Muscle layer of colon (tissue), 2 donors: ENCODE data around the gene SMG9.
A peak's percentile ranks its signal among the peaks of the same experiment; 100 is the strongest.

ENCODE experiments used
- H3K27ac ChIP-seq: one replicate; pipeline ENCODE4 v1.7.0; 2013; ENCODE audit warnings: low read depth, mild to moderate bottlenecking, low read length, moderate library complexity
- H3K27me3 ChIP-seq, 2 donors: one replicate each; pipeline ENCODE4 v1.7.0; 2013; ENCODE audit warnings: low read length in 2 of 2, mild to moderate bottlenecking in 2 of 2; ENCODE audit not compliant: insufficient read depth in 2 of 2, control insufficient read depth in 1 of 2
- H3K36me3 ChIP-seq: one replicate; pipeline ENCODE4 v1.7.0; 2013; ENCODE audit warnings: mild to moderate bottlenecking, low read length; ENCODE audit not compliant: insufficient read depth
- H3K4me1 ChIP-seq: one replicate; pipeline ENCODE4 v1.7.0; 2013; ENCODE audit warnings: mild to moderate bottlenecking, low read length; ENCODE audit not compliant: insufficient read depth
- H3K4me3 ChIP-seq, 2 donors: one replicate each; pipeline ENCODE4 v1.7.0; 2013; ENCODE audit warnings: low read length in 2 of 2, low read depth in 1 of 2, mild to moderate bottlenecking in 1 of 2, moderate library complexity in 1 of 2
- H3K9ac ChIP-seq: one replicate; pipeline ENCODE4 v1.7.0; 2013; ENCODE audit warnings: low read length
- H3K9me3 ChIP-seq: one replicate; pipeline ENCODE4 v1.7.0; 2013; ENCODE audit warnings: mild to moderate bottlenecking, low read length
- donor health status: abdominal sarcoma.
- donor health status: Adenocarcinoma of cecum.

SMG9 gene

DNA sequence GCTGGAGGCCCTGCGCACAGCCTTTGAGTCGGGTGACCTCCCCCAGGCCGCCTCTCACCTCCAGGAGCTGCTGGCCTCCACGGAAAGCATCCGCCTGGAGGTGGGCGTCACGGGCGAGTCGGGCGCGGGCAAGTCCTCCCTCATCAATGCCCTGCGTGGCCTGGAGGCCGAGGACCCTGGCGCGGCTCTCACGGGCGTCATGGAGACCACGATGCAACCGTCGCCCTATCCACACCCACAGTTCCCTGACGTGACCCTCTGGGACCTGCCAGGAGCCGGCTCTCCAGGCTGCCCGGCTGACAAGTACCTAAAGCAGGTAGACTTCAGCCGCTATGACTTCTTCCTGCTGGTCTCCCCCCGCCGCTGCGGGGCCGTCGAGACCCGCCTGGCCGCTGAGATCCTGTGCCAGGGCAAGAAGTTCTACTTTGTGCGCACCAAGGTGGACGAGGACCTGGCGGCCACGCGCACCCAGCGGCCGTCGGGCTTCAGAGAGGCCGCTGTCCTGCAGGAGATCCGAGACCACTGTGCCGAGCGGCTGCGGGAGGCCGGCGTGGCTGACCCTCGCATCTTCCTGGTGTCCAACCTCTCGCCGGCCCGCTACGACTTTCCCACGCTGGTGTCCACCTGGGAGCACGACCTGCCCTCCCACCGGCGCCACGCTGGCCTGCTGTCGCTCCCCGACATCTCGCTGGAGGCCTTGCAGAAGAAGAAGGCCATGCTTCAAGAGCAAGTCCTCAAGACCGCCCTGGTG is 36.0 kb downstream of the SMG9 start:
- H3K27ac ChIP-seq: no peak overlapping the region
- no peaks in the 10 kb centered on the region for H3K27me3 ChIP-seq
- H3K4me3 ChIP-seq: no peak overlapping the region
- no peaks in the 10 kb centered on the region for H3K4me1 ChIP-seq
- no peaks in the 10 kb centered on the region for H3K36me3 ChIP-seq
- no peak overlapping the region for H3K9ac ChIP-seq
- H3K9me3 ChIP-seq: no peaks in the 10 kb centered on the region

DNA sequence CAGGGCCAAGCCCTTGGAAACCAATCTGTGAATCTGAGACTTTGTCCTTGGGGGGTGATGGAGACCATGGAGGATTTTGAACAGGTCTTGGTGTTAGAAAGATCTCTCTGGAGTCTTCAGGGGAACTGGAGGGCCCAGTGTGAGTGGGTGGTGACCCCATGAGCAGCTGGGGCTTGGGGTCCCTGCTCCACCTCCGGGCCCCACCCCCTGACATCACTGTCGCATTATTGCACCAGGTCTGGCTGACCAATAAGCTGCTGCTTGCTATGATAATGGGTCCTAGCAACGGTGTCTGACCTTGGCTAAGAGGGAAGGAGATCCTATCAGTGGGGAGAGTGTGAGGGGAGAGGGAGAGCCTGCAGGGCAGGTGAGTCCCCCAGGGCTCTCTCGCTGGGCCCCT is 39.0 kb downstream of the SMG9 start, which contains the start of gene IRGC:
IRGC (plus strand) TSS at position 301 of the 400 bp plus-strand sequence. CDS start 2,483 bp downstream, outside the sequence.
- H3K27me3 ChIP-seq: no peaks in the 10 kb centered on the region
- H3K4me3 ChIP-seq: no peak within 1 kb of the TSS
- H3K36me3 ChIP-seq: no peaks in the 10 kb centered on the region
- H3K9ac ChIP-seq: no peak within 1 kb of the TSS
- no peaks in the 10 kb centered on the region for H3K9me3 ChIP-seq
- no peaks in the 10 kb centered on the region for H3K4me1 ChIP-seq
- no peak within 1 kb of the TSS for H3K27ac ChIP-seq

DNA sequence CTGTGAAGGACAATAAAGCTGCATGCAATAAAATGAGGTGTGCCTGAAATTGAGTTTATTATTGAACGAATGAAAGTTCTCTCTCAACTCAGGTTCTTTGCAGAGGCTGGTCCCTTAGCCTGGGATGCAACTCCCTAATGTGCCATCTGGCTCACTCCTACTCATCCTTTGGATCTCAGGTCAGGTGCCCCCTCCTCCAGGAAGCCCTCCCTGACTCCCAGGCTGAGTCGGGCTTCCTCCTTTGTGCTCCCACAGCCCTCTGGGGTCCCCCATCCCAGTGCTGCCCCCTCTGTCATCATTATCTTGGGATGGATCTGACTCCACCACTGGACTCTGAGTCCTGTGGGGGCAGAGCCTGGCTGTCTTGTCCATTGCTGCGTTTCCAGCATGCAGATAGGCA is 41.6 kb downstream of the SMG9 start:
- H3K4me3 ChIP-seq: no peak overlapping the region
- H3K27me3 ChIP-seq: no peaks in the 10 kb centered on the region
- no peak overlapping the region for H3K9ac ChIP-seq
- H3K4me1 ChIP-seq: no peaks in the 10 kb centered on the region
- H3K27ac ChIP-seq: no peak overlapping the region
- no peaks in the 10 kb centered on the region for H3K36me3 ChIP-seq
- no peaks in the 10 kb centered on the region for H3K9me3 ChIP-seq

DNA sequence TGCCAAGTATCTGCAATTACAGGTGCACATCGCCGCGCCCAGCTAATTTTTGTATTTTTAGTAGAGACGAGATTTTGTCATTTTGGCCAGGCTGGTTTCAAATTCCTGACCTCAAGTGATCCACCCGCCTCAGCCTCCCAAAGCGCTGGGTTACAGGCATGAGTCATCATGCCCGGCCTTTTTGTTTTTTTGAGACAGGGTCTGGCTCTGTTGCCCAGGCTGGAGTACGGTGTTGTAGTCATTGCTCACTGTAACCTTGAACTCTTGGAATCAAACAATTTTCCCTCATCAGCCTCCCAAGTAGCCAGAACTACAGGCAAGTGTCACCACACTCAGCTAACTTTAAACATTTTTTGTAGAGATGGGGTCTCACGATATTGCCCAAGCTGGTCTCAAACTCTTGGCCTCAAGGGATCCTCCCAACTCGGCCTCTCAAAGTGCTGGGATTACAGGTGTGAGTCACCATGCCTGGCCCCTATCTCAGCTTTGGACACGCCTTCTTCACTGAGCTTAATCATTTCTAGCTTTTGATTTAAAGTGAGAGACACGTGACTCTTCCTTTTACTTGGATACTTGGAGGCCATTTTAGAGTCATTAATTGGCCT is 42.9 kb downstream of the SMG9 start:
- no peak overlapping the region for H3K27ac ChIP-seq
- H3K9ac ChIP-seq: no peak overlapping the region
- H3K4me1 ChIP-seq: no peaks in the 10 kb centered on the region
- H3K27me3 ChIP-seq: no peaks in the 10 kb centered on the region
- H3K36me3 ChIP-seq: no peaks in the 10 kb centered on the region
- H3K4me3 ChIP-seq: no peak overlapping the region
- no peaks in the 10 kb centered on the region for H3K9me3 ChIP-seq

DNA sequence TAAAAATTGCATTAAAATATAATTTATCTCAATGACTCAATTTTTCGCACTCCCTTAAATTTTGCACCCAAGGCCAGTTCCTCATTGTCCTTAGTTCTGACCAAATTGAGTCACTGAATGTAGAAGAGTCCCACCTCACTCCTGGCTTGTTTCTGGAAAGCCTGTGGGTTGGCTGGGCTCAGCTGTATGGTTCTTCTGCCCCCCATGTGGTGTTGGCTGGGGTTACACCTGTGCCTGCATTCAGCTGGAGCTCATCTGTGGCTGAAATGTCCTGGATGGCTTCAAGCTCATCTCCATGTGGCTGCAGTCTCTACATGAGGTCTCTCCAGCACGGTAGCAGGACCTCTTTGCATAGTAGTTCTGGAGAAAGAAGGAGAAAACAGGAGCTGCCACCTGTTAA is 46.0 kb downstream of the SMG9 start:
- no peak overlapping the region for H3K27ac ChIP-seq
- H3K4me3 ChIP-seq: no peak overlapping the region
- H3K4me1 ChIP-seq: no peaks in the 10 kb centered on the region
- H3K27me3 ChIP-seq: no peaks in the 10 kb centered on the region
- no peaks in the 10 kb centered on the region for H3K9me3 ChIP-seq
- H3K36me3 ChIP-seq: no peaks in the 10 kb centered on the region
- no peak overlapping the region for H3K9ac ChIP-seq

DNA sequence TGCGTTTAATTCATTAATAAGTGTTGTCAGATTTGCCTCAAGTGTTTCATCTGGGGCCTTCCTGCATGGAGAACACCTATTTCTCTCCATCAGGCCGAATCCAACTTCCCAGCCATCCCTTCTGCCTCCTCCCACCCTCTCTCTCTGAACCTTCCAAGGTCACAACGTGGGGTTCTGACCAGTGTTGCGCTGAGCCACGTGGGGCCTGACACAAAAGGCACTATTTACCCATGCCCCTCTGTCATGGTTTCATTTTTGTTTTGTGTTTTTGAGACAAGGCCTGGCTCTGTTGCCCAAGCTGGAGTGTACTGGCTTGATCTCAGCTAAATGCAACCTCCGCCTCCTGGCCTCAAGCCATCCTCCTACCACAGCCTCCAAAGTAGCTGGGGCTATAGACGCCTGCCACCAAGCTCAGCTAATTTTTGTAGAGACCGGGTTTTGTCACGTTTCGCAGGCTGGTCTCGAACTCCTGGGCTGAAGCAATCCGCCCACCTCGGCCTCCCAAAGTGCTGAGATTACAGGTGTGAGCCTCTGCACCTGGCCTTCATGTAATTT is 47.5 kb downstream of the SMG9 start:
- no peaks in the 10 kb centered on the region for H3K27me3 ChIP-seq
- no peak overlapping the region for H3K9ac ChIP-seq
- H3K4me1 ChIP-seq: no peaks in the 10 kb centered on the region
- no peak overlapping the region for H3K4me3 ChIP-seq
- H3K27ac ChIP-seq: no peak overlapping the region
- no peaks in the 10 kb centered on the region for H3K9me3 ChIP-seq
- H3K36me3 ChIP-seq: no peaks in the 10 kb centered on the region

DNA sequence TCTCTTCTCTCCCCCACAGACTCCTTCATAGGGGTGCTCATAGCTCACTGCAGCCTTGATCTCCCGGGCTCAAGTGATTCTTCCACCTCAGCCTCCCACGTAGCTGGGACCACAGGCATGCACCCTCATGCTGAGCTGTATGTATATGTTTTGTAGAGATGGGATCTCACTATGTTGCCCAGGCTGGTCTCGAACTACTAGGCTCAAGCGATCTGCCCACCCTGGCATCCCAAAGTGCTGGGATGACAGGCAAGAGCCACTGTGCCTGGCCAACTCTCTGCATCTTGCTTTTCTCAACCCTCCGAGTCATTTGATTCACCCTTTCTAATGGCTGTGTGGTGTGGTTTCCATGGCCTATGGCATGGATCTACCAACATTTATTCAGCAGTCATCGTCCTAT is 49.0 kb downstream of the SMG9 start:
- H3K9me3 ChIP-seq: no peaks in the 10 kb centered on the region
- no peaks in the 10 kb centered on the region for H3K4me1 ChIP-seq
- no peaks in the 10 kb centered on the region for H3K36me3 ChIP-seq
- no peaks in the 10 kb centered on the region for H3K27me3 ChIP-seq
- H3K4me3 ChIP-seq: no peak overlapping the region
- H3K27ac ChIP-seq: no peak overlapping the region
- no peak overlapping the region for H3K9ac ChIP-seq

DNA sequence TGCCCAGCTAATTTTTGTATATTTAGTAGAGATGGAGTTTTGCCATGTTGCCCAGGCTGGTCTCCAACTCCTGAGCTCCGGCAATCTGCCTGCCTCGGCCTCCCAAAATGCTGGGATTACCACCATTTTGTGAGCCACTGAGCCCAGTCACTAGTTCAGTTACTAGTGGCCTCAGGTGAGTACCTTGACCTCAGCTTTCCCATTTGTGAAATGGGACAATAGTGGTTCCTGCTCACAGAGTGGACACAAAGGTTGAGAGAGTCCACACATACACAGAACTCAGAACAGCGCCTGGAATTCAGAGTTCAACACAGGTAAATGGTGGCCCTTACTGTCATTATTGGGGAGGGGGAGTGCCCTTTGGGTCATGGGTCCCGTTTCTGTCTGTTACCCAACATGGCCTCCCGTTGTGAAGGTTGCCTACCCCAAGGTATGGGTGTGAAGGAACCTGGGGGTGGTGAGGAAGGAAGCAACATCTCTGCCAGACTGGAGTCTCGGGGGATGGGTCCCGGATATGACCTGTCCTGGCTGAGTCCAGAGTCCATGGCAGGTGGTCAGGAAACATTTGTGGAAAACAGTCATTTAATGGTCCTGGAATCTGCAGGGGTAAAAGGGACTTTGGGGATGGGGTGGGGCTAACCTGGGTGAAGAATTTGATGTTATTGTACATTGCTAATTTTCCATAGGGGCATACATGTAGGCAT is 50.6 kb downstream of the SMG9 start:
- Histone ChIP-seq H3K27me3 (peaks cover 0 to 8% of the 10 kb centered on the region in 2 donors), H3K9ac (no peak overlapping the region), H3K27ac (no peak overlapping the region), H3K4me3 (no peak overlapping the region), H3K36me3 (no peaks in the 10 kb centered on the region), H3K4me1 (no peaks in the 10 kb centered on the region), H3K9me3 (no peaks in the 10 kb centered on the region)

DNA sequence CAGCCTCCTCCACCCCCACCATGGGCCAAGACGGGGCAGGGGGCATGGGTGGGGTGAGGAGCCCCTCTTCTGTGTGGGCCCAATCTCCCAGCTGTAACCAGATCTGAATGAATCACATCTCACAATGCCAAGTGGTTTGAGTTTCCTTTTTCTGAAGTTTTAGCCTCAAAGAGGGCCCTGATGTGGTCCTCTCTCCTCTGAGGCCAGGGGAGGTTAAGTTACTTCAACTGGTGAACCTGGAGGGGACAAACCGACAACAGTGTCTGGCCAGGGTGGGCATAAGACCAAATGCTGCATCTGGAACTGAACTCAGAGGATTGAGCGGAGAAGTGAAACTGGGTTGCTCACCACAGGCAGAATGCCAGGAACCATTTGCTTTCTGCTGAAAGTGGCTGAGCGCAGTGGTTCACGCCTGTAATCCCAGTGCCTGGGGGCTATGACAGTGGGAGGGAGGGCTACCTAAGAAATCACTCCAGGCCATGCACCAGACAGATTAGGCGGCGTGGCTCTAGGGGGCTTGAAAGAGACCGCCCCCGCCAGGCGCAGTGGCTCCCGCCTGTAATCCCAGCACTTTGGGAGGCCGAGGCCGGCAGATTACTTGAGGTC is 54.3 kb downstream of the SMG9 start:
- H3K4me3 ChIP-seq: no peak overlapping the region
- H3K4me1 ChIP-seq: no peaks in the 10 kb centered on the region
- H3K27me3 ChIP-seq: peaks cover 0 to 12% of the 10 kb centered on the region in 2 donors
- no peaks in the 10 kb centered on the region for H3K36me3 ChIP-seq
- no peak overlapping the region for H3K9ac ChIP-seq
- peak overlapping the region; percentile 23 for H3K27ac ChIP-seq
- no peaks in the 10 kb centered on the region for H3K9me3 ChIP-seq

DNA sequence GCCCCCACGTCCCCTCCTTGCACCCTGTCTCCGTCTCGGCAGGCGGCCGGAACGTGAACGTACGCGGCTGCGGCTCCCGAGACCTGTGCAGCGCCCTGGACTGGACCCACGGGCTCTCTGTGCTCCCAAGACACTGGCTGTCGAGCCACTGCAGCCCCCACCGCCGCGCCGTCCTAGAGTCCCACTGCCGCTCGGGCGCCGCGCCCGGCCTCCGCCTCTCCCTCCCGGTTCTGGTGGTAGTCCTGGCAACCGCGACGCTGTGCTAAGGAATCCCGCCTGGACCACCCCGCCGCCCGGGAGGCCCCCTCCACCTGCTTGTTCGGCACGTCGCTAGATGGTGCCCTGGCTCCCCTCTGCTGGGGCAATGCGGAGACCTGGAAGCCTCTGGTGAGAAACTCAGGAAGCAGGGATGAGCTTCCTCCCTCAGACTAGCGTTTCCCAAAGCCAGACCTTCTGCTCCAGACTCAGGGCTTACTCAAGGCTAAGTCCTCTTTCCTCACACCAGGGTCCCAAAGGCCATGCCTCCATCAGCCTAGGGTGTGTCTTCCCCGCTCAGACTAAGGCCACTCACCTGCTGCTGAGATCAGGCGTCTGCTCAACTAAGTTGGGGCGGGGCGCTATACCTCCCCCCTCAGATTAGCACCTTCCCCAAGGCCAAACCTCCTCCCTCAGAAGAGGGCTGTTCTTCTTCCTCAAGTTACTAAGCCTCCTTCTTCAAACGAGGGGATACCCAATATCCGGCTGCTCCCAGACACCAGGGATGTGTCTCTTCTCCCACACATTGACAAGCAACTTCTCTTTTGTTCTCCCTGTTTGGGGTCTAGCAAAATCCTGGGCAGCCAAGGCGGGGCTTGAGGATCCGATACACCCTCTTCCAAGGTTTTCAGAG is 55.0 kb downstream of the SMG9 start:
- no peaks in the 10 kb centered on the region for H3K9me3 ChIP-seq
- H3K9ac ChIP-seq: no peak overlapping the region
- no peaks in the 10 kb centered on the region for H3K36me3 ChIP-seq
- peak overlapping the region in 1 of 2 donors; percentile 14 for H3K4me3 ChIP-seq
- H3K27me3 ChIP-seq: peaks cover 0 to 12% of the 10 kb centered on the region in 2 donors
- H3K4me1 ChIP-seq: no peaks in the 10 kb centered on the region
- H3K27ac ChIP-seq: no peak overlapping the region
